NCI-H345 (cell line): Measurements from ENCODE around the gene PLXNB3.

Experiments used
- DNase-seq: peaks from one replicate; lab custom pipeline; 2025; lab: John Stamatoyannopoulos, UW

Gene PLXNB3

GRCh38 chrX:153774576-153775292 lies 10.7 kb downstream of the PLXNB3 start:
- no peak for DNase-seq

GRCh38 chrX:153775293-153776119 lies 11.5 kb downstream of the PLXNB3 start:
- no peak for DNase-seq

- DNase-seq, result no peak
Measured at GRCh38 chrX:153776120-153776599, 12.1 kb downstream of the PLXNB3 start.

DNA sequence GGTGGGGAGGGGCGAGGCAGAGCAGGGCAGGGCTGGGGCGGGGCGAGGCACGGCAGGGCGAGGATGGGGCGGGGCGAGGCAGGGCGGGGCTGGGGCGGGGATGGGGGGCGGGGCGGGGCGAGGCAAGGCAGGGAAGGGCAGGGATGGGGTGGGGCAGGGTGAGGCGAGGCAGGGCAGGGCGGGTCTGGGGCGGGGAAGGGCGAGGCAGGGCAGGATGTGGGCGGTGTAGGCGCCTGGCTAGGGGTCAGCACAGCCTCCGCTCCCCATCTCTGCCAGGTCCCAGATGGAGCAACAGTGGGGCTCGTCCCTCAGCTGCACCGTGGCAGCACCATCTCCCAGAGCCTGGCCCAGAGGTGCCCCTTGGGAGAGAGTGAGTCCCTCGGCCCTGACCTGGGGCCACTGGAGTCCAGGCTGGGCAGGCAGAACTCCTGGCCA lies 12.6 kb downstream of the PLXNB3 start:
- DNase-seq, result no peak

DNA sequence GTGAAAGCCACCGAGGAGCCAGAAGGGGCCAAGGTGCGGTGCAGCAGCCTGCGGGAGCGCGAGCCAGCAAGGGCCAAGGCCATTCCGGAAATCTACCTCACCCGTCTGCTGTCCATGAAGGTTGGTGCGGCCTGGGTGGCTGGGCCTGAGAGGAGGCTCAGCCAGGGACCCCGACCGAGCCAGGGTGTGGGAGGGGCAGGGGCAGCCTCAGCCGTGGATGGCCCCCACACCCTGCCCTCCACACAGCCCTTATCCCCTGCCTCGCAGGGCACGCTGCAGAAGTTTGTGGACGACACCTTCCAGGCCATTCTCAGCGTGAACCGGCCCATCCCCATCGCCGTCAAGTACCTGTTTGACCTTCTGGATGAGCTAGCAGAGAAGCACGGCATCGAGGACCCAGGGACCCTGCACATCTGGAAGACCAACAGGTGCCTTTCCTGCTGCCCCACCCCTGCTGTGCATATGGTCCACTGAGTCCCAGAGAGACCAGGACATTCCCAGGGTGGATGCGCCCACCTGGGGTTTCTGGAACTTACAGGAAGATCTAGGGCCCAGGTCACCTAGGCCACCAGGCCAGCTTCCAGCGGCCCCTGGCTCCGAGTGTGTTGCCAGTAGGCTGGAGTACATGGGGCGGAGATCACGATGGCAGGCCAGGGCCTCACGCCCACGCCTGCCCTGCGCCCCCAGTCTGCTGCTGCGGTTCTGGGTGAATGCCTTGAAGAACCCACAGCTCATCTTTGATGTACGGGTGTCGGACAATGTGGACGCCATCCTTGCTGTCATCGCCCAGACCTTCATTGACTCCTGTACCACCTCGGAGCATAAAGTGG lies 13.4 kb downstream of the PLXNB3 start:
- no peak for DNase-seq

DNA sequence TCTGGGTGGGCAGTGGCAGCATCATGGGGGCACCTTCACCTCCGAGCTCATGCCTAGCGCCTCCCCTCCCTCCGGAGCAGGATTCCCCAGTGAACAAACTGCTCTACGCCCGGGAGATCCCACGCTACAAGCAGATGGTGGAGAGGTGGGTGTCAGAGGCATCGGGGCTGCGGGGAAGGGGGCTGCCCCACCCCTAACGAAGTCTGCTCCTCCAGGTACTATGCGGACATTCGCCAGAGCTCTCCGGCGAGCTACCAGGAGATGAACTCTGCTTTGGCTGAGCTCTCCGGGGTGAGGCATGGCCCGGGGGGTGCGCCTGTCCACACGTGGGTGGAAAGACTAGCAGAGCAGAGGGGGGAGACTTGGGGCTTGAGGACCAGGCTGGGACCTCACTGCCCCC lies 14.1 kb downstream of the PLXNB3 start:
- no peak for DNase-seq

DNA sequence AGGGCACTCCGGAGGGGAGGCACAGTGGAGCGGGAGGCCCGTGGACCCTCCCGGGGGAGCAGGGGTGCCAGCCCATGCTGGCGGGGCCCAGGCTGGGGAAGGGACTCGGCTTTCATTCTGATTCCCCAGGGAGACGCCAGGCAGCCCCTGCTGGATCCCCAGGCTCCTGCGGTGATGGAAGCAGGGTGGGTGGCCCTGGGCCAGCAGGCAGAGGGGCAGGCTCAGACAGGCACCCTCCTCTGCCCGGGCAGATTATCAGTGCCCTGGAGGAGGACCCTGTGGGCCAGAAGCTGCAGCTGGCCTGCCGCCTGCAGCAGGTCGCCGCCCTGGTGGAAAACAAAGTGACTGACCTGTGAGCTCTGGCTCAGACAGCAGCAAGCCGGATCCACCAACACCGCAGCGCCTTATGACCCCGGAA lies 14.6 kb downstream of the PLXNB3 start:
- no peak for DNase-seq

DNA sequence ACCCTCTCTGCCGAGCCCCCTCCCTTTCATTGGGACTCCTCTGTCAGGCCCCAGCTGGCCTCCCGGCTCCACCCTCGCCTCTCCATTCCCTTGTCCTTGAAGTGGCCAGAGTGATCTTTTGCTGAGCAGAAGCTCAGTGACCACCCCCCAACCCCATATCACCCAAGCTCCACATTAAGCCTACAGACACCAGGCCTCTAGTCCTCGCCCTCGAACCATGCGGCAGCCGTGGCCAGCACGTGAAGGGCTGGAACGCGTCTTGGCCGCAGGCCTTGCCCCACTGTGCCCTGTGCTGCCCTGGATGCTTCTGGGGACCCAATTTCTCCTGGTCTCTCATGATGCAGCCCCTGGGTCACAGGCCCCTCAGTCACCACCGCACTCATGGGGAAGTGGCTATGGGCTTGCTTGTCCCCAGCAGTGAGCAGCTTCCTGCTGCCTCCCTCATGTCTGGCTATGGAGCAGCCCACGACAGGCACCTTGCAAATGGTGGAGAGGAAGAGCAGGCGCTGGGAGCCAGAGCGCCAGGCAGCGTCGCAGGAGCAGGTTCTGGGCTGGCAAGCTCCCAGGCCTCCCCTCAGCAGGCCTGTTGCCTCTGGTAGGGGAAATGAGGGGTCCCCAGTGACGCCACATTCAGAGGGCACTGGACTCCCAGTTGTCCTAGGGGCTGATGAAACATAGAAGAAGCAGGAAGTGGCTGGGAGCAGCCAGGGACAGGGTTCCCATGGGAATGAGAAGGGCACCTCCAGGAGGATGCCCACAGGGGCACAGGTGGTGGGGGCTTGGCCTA lies 16.0 kb downstream of the PLXNB3 start:
- DNase-seq, result no peak

- DNase-seq, result no peak
Measured at GRCh38 chrX:153780678-153781427, 16.8 kb downstream of the PLXNB3 start, which contains the start of gene SRPK3. Gene SRPK3 (plus strand): TSS chrX:153781041. CDS start chrX:153781087, 46 bp downstream.

- DNase-seq, result no peak
Measured at GRCh38 chrX:153781428-153782047, 17.5 kb downstream of the PLXNB3 start.

GRCh38 chrX:153782313-153782712 lies 18.3 kb downstream of the PLXNB3 start:
- DNase-seq, result peak; percentile 69

- no peak for DNase-seq
Measured at GRCh38 chrX:153782871-153783270, 18.8 kb downstream of the PLXNB3 start.

DNA sequence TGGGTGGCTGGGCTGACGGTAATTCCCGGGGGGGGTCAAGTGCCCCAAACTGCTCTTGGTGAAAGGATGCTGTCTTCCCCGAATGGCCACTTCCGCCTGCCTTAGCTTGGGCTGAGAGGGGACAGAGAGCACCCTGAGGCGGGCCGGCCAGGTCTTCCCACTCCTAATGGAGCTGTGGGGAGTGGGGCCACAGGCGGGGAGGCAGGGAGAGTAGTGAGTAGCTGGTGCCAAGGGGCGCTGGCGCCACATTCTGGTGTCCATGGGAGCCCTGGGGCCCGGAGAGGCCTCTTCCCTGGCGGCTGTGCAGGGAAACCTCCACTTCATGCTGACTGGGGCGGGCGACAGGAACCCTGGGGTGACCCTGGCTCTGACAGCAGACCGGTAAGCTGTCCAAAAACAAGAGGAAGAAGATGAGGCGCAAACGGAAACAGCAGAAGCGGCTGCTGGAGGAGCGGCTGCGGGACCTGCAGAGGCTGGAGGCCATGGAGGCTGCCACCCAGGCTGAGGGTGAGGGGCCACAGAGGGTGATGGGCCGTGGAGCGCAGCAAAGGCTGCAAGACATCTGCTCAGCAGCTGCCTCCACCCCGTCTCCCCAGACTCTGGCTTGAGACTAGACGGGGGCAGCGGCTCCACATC lies 19.4 kb downstream of the PLXNB3 start:
- DNase-seq, result no peak

GRCh38 chrX:153784325-153784967 lies 20.4 kb downstream of the PLXNB3 start:
- no peak for DNase-seq

DNA sequence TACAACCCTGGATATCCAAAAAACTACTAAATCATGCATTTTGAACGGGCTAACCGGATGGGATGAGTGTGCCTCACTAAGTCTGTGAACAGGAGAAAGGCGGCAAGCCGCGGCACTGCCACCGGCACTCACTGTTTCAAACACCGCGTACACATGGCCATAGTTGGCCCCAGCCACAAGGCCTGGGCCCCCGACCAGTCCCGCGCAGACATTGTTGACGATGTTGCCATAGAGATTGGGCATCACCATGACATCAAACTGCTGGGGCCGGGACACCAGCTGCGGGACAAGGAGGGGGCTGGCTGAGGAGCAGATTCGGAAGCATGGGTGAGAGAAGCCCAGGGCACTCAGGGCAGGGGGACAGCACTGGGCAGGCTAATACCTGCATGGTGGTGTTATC lies 22.6 kb downstream of the PLXNB3 start:
- DNase-seq, result no peak

- DNase-seq, result no peak
Measured at GRCh38 chrX:153789654-153790053, 25.6 kb downstream of the PLXNB3 start.

DNA sequence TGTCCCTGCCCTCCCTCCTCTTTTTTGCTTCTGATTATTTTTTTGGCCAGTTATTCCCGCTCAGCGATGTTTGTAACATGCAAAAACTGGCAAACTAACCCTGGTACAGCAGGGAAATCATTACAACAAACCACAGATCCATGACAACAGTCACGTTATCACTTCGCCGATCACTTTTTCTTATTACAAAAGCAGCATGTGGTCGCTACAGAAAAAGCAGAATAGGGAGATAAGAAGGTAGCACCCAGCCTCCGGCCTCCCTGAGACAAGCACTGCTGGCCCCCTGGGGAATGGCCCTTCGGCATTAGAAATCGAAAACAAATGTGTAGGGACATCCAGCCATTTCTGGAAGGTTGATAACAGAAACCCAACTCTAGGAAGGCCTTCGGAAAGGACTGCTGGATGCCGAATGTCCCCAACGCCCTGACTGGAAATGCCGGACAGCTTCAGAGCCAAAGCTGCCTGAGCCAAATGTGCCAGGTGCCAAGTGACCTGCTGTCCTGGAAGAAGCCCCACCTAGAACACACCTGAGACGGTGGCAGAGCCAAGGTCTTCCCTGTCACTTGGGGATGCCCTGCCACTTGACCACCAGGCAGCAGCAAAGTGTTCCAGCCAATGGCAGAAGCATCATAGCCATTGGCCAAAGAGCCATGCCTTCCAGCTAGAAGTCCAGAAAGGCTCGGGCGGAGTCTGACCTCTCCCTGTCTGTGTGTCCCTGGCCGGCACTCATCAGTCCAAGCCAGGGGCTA lies 27.2 kb downstream of the PLXNB3 start:
- DNase-seq, result no peak

DNA sequence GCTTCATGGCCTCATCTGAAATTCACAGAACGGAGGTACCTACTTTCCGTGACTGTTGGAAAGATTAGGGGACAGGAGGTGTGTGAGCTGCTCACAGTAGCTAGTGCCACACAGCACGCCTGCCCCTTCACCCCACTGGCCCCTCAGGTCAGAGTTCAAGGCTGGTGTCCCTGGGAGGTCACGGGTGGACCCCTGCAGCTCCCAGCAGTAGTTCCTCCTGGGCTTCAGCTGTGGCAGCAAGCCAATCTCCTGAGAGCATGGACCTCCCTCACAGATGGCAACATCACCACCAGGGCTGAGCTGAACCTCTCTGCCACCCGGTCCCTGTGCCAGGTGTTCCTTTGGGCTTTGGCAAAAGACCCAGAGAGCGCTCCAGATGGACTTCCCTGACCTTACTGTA lies 28.3 kb downstream of the PLXNB3 start:
- DNase-seq, result no peak
